H9 (cell line): ENCODE results near the gene BTBD19. TPM values are rescaled to one million over a fixed set of nuclear protein-coding genes. Genes with fewer than 3 reads are reported as not detected.

Experiments used
- DNase-seq: peaks from one replicate; pipeline ENCODE4 v3.0.0-alpha.2; 2017
- H2AFZ ChIP-seq: one replicate; pipeline ENCODE4 v1.6.1; 2013; ENCODE audit warnings: mild to moderate bottlenecking, low read length, control low read depth, moderate library complexity
- H2AK5ac ChIP-seq: 2 replicates; pipeline ENCODE4 v1.6.1; 2013; ENCODE audit warnings: low read length, control low read depth, mixed read lengths; ENCODE audit not compliant: insufficient read length
- H2BK120ac ChIP-seq: one replicate; pipeline ENCODE4 v1.6.1; 2013; ENCODE audit warnings: low read depth, mild to moderate bottlenecking, low read length, control low read depth, inconsistent platforms; ENCODE audit not compliant: poor library complexity, severe bottlenecking
- H2BK12ac ChIP-seq: 2 replicates; pipeline ENCODE4 v1.6.1; 2013; ENCODE audit warnings: low read length, control low read depth, mixed read lengths, low read depth; ENCODE audit not compliant: insufficient read length
- H2BK15ac ChIP-seq: 2 replicates; pipeline ENCODE4 v1.6.1; 2013; ENCODE audit warnings: low read depth, low read length, control low read depth
- H2BK20ac ChIP-seq: one replicate; pipeline ENCODE4 v1.6.1; 2013; ENCODE audit warnings: low read depth, mild to moderate bottlenecking, low read length, control low read depth, inconsistent platforms; ENCODE audit not compliant: poor library complexity, severe bottlenecking
- H2BK5ac ChIP-seq: 2 replicates; pipeline ENCODE4 v1.6.1; 2013; ENCODE audit warnings: low read length, control low read depth, mixed read lengths; ENCODE audit not compliant: insufficient read length
- H3K14ac ChIP-seq: 2 replicates; pipeline ENCODE4 v1.6.1; 2013; ENCODE audit warnings: low read length, control low read depth; ENCODE audit not compliant: insufficient read depth
- H3K18ac ChIP-seq: 2 replicates; pipeline ENCODE4 v1.6.1; 2013; ENCODE audit warnings: low read depth, mild to moderate bottlenecking, mixed read lengths, low read length, control low read depth; ENCODE audit not compliant: insufficient read length
- H3K23ac ChIP-seq: 2 replicates; pipeline ENCODE4 v1.6.1; 2013; ENCODE audit warnings: low read length, control low read depth, mixed read lengths, low read depth; ENCODE audit not compliant: insufficient read length
- H3K23me2 ChIP-seq: 2 replicates; pipeline ENCODE4 v1.6.1; 2013; ENCODE audit warnings: low read depth, mild to moderate bottlenecking, mixed read lengths, low read length, control low read depth; ENCODE audit not compliant: insufficient read length, poor library complexity, severe bottlenecking
- H3K27ac ChIP-seq: 2 replicates; pipeline ENCODE4 v1.5.1; 2013; ENCODE audit warnings: low read length, control low read depth, mixed read lengths, low read depth; ENCODE audit not compliant: insufficient read length
- H3K27me3 ChIP-seq: 2 replicates; pipeline ENCODE4 v1.6.1; 2013; ENCODE audit warnings: low read length, control low read depth, inconsistent platforms; ENCODE audit not compliant: insufficient read depth
- H3K4ac ChIP-seq: 2 replicates; pipeline ENCODE4 v1.6.1; 2013; ENCODE audit warnings: low read depth, mild to moderate bottlenecking, control low read depth, inconsistent platforms, low read length, moderate library complexity
- H3K4me1 ChIP-seq: 2 replicates; pipeline ENCODE4 v1.6.1; 2013; ENCODE audit warnings: low read length, control low read depth, inconsistent platforms; ENCODE audit not compliant: insufficient read depth
- H3K4me2 ChIP-seq: 2 replicates; pipeline ENCODE4 v1.6.1; 2013; ENCODE audit warnings: low read length, control low read depth, mixed read lengths; ENCODE audit not compliant: insufficient read length, insufficient read depth
- H3K56ac ChIP-seq: 2 replicates; pipeline ENCODE4 v1.6.1; 2013; ENCODE audit warnings: low read depth, mild to moderate bottlenecking, mixed read lengths, low read length, control low read depth; ENCODE audit not compliant: insufficient read length
- H3K79me1 ChIP-seq: 2 replicates; pipeline ENCODE4 v1.6.1; 2013; ENCODE audit warnings: low read depth, mild to moderate bottlenecking, moderate library complexity, low read length, control low read depth, inconsistent platforms; ENCODE audit not compliant: insufficient read depth, poor library complexity, severe bottlenecking
- H3K79me2 ChIP-seq: 2 replicates; pipeline ENCODE4 v1.6.1; 2013; ENCODE audit warnings: low read length, control low read depth, inconsistent platforms; ENCODE audit not compliant: insufficient read depth
- H3K9ac ChIP-seq: 2 replicates; pipeline ENCODE4 v1.6.1; 2013; ENCODE audit warnings: low read length, control low read depth, mixed read lengths; ENCODE audit not compliant: insufficient read length; ENCODE audit errors: extremely low read depth
- H3K9me3 ChIP-seq: one replicate; pipeline ENCODE4 v1.6.1; 2013; ENCODE audit warnings: low read depth, low read length, inconsistent platforms; ENCODE audit not compliant: control insufficient read depth
- H3T11ph ChIP-seq: one replicate; pipeline ENCODE4 v1.6.1; 2013; ENCODE audit warnings: mild to moderate bottlenecking, low read length, control low read depth, inconsistent platforms
- H4K20me1 ChIP-seq: one replicate; pipeline ENCODE4 v1.6.1; 2013; ENCODE audit not compliant: control insufficient read depth, insufficient read length, insufficient read depth
- H4K5ac ChIP-seq: 2 replicates; pipeline ENCODE4 v1.6.1; 2013; ENCODE audit warnings: low read depth, mild to moderate bottlenecking, mixed read lengths, low read length, control low read depth; ENCODE audit not compliant: insufficient read length
- H4K8ac ChIP-seq: replicated peaks from 2 replicates; pipeline ENCODE4 v1.6.1; 2013; ENCODE audit warnings: low read length, control low read depth, mixed read lengths, low read depth; ENCODE audit not compliant: insufficient read length
- H4K91ac ChIP-seq: 2 replicates; pipeline ENCODE4 v1.6.1; 2013; ENCODE audit warnings: low read depth, mild to moderate bottlenecking, moderate library complexity, mixed read lengths, low read length, control low read depth; ENCODE audit not compliant: insufficient read length
- H3K27ac Mint-ChIP-seq, 3 experiments: 2 replicates in 2 of 3; 3 replicates in 1 of 3; pipeline ENCODE4 v1.8.0; 2020 to 2021; ENCODE audit warnings: mixed read lengths in 3 of 3, mild to moderate bottlenecking in 1 of 3, moderate library complexity in 1 of 3
- H3K27me3 Mint-ChIP-seq: 2 replicates; pipeline ENCODE4 v1.8.0; 2021; ENCODE audit warnings: low read depth, mild to moderate bottlenecking, moderate library complexity, mixed read lengths
- H3K36me3 Mint-ChIP-seq, 3 experiments: 2 replicates in 2 of 3; 3 replicates in 1 of 3; pipeline ENCODE4 v1.8.0; 2020 to 2021; ENCODE audit warnings: low read depth in 3 of 3, mixed read lengths in 3 of 3; ENCODE audit not compliant: insufficient read depth in 1 of 3
- H3K4me1 Mint-ChIP-seq, 2 experiments: 2 replicates each; pipeline ENCODE4 v1.8.0; 2020; ENCODE audit warnings: mixed read lengths in 2 of 2
- H3K4me3 Mint-ChIP-seq, 2 experiments: 2 replicates in 1 of 2; 3 replicates in 1 of 2; pipeline ENCODE4 v1.8.0; 2020 to 2021; ENCODE audit warnings: mild to moderate bottlenecking in 2 of 2, mixed read lengths in 2 of 2, moderate library complexity in 1 of 2
- H3K9me3 Mint-ChIP-seq, 2 experiments: 2 replicates in 1 of 2; 3 replicates in 1 of 2; pipeline ENCODE4 v1.8.0; 2020; ENCODE audit warnings: mild to moderate bottlenecking in 2 of 2, mixed read lengths in 2 of 2, moderate library complexity in 1 of 2
- WGBS: extraction: QIAGEN DNeasy Blood & Tissue Kit; methylation state at CpG from one replicate; pipeline ENCODE4 v1.1.7; 2013; ENCODE audit warnings: missing lambda C conversion rate, low lambda C conversion rate, mixed read lengths; ENCODE audit not compliant: insufficient read length; ENCODE audit errors: extremely low coverage; 5-methylcytosine and 5-hydroxymethylcytosine counted together
- total RNA-seq: library from RNA; stranded (reverse); gene quantifications from 2 replicates; pipeline ENCODE4 v1.2.1, GENCODE V29; 2021
- TF ChIP-seq, protein P1 (sequence below): fragments of 200-600 bp; sonication (generic); conservative IDR thresholded peaks from 3 replicates; pipeline ENCODE4 v1.8.0; 2021; ENCODE audit warnings: antibody characterized with exemption, mild to moderate bottlenecking

The BTBD19 gene
- total RNA-seq, 1 experiment from 2014 or later = 1.9 TPM

DNA sequence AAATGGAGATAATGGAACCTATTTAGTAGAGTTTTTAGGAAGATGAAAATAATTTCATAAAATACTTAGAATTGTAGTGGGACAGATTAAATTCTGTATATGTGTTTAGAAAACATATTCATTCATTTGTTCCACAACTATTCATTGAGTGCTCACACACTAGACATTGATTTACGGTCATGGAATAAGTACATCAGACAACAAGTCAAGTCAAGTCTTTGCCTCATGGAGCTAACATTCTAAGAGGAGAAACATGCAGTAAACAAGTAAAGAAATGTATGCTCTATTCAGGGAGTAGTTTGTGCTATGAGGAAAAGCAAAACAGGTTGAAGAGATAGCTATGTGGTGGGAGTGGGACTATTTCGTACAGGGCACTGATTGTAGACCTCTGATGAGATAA, 9.0 kb downstream of the BTBD19 start:
- no peak overlapping the region; a peak in 1 of 7 replicates for H3K27ac Mint-ChIP-seq
- no peak overlapping the region for H3K4me3 Mint-ChIP-seq

More for the DNA sequence above, 9.0 kb downstream of the BTBD19 start:
- Histone ChIP-seq H3K23me2 (peaks cover 12% of the 10 kb centered on the region), H3K9ac (no peak overlapping the region), H2AFZ (no peak overlapping the region), H3K4me1 (no peaks in the 10 kb centered on the region; the same call in 1 of the 2 replicates), H3K9me3 (no peaks in the 10 kb centered on the region), H3K14ac (no peak overlapping the region), H4K5ac (no peak overlapping the region), H4K8ac (no peak overlapping the region), H2BK20ac (no peak overlapping the region), H3K79me1 (no peaks in the 10 kb centered on the region), H2BK15ac (no peak overlapping the region), H2AK5ac (no peak overlapping the region), H4K91ac (no peak overlapping the region), H2BK120ac (no peak overlapping the region), H4K20me1 (no peaks in the 10 kb centered on the region), H3K18ac (no peak overlapping the region), H3T11ph (no peak overlapping the region), H3K23ac (no peak overlapping the region), H3K4ac (no peak overlapping the region), H3K56ac (no peak overlapping the region), H2BK5ac (no peak overlapping the region), H2BK12ac (no peak overlapping the region), H3K4me2 (no peak overlapping the region), H3K79me2 (no peaks in the 10 kb centered on the region), H3K27me3 (no peaks in the 10 kb centered on the region), H3K27ac (no peak overlapping the region)
- peaks cover 24 to 38% of the 10 kb centered on the region in 2 experiments for H3K4me1 Mint-ChIP-seq
- H3K27me3 Mint-ChIP-seq = no peaks in the 10 kb centered on the region
- WGBS = no CpG with 5 or more reads among the region's 2 CpGs
- no peak for DNase-seq
- peaks cover 0 to 5% (median 2%) of the 10 kb centered on the region in 3 experiments; a peak in 2 of 7 replicates for H3K36me3 Mint-ChIP-seq
- TF ChIP-seq, protein P1, sequence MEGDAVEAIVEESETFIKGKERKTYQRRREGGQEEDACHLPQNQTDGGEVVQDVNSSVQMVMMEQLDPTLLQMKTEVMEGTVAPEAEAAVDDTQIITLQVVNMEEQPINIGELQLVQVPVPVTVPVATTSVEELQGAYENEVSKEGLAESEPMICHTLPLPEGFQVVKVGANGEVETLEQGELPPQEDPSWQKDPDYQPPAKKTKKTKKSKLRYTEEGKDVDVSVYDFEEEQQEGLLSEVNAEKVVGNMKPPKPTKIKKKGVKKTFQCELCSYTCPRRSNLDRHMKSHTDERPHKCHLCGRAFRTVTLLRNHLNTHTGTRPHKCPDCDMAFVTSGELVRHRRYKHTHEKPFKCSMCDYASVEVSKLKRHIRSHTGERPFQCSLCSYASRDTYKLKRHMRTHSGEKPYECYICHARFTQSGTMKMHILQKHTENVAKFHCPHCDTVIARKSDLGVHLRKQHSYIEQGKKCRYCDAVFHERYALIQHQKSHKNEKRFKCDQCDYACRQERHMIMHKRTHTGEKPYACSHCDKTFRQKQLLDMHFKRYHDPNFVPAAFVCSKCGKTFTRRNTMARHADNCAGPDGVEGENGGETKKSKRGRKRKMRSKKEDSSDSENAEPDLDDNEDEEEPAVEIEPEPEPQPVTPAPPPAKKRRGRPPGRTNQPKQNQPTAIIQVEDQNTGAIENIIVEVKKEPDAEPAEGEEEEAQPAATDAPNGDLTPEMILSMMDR = no peak
- H3K9me3 Mint-ChIP-seq = no peaks in the 10 kb centered on the region; a peak in 1 of 5 replicates
